ENCODE measurements around the gene DZIP1.

The DZIP1 gene

DNA sequence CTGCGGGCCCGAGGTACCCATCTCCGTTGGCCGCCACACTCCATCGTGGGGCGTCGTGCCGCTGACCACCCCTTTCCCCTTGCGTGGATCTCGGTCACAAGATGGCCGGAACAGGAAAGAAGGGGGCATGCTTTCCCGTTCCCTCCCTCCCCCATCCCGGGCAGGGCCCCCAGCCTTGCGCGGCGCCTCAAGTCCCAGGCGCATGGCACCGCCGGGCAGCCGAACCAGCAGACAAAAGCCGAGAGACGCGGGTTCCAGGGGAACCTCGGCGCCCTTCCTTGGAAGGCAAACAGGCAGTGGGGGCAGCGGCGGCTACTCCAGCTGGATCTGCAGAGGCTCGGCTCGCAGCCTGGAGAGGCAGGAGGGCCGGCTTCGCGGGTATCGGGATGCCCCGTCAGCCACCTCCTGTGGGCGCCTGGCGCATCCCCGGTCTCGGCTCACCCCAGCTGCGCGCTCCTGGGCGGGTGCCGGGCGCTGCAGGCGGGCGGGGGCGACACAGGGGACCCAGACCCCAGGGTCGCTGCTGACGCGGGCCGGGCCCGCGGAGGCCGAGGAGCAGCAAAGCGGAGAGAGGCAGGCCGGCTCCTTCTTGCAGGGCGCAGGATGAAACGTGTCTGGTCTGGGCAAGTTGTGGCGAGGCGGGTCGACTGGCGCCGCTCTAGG, 439 bp downstream of the DZIP1 start:
- DNase-seq (ENCODE audit: low spot score): no peak

DNA sequence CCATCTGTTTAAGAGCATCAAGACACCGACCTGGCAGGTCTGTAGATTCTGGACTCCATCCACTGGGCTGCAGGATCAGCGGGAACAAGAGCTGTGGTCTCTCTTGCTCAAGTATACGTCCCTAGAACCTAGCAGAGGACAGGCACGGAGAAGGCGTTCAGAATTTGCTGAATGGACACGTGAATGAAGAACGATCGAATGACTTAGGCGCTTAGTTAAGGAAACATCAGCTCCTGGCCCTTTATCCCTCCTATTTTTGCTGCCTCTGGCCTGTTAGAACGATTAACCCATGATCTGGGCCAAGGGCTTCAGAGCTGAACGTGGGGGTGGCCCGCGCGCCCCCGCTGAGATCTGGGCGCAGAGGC, 953 bp downstream of the DZIP1 start:
- no peak for DNase-seq (ENCODE audit: low spot score)

DNA sequence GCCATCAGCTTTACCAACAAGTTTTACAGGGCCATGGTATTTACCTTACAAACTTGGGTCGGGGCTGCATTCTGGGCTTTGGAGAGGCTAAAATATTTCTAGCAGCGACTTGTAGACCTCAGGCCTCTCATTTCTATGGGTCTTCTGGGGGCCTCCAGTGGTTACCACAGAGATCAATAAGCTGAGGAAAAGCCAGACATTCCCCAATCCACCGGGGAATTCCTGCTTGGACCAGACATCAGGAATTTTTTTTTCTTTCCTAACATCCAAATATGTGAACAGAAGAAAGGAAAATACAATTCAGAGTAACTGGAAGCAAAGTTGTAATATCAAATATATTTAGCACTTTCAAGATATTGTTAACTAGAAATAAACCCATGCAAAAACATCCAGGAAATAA, 1.5 kb downstream of the DZIP1 start:
- DNase-seq (ENCODE audit: low spot score): no peak

DNA sequence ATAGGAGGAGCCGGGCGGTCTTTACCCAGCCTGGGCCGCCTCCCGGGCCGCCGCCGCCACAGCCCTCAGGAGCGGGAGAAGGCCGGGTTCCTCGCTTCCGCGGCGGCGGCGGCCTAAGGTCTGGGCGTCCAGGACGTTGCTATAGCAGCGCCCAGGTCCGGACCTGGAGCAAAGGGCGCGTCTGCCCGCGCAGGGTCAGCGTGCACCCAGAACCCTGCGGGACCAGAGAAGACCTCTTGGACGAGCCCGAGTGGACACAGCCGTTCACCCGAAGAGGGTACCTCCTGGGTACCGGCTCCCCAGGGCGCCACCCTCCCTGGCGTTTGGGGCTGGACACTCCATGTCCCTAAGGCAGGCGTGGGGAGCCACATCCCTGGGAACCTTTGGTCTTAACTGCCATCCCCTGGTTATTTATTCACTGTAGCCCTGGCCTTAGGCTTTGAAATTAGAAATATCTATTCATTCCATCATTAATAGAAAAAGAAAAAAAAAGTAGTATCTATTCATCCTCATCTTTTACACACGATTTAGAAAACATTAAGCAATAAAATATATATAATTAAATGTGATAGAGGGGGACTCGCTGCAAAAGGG, 2.4 kb downstream of the DZIP1 start:
- DNase-seq (ENCODE audit: low spot score): no peak

DNA sequence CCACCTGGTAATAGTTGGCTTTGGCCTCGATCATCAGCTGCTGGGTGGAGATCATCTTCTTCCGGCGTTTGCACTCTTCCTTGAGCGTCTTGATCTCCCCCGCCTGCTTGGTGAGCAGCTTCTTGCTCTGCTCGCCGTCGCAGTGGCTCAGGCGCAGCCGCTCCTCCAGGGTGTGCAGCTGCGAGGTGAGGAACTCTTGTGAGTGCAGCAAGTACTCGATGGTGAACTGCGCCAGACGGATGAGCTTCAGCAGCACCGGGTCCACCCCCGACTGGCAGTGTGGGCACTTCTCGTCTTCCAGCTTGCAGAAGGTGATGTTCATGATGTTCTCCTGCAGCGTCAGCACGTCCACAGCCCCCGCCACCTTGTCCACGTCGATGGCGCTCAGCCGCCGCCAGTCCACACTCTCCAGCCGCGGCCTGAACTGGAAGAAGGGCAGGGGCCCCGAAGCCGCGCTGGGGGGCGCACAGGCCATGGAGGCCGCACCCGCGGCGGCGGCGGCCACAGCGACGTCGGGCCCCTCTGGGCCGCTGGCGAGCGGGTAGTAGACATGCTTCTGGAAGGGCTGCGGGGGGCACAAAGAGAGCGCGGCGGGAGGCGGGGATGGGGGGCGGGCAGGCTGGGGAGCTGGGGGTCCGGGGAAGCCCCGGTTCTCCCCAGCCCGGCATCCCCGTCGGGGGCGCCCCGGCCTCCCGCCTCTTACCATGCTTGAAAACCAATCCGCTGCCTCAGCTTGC, 3.0 kb downstream of the DZIP1 start:
- no peak for DNase-seq (ENCODE audit: low spot score)

DNA sequence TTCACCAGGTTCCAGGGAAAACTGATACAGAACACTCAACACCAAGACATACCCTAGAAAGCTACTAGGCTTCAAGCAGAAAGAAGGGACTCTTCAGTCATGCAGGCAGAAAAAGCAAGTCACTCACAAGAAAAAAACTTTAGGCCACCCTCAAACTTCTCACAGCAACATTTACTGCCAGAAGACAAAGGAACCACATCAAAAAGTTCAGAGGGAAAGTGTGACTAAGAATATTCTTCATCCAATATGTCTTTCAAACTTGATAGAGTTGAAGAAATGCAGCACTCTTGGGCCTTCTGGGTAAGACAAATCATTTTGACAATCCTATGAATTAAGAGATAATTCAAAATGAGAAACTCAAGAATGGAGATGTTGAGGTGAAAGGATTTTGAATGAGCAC, 7.7 kb downstream of the DZIP1 start:
- DNase-seq (ENCODE audit: low spot score): no peak

DNA sequence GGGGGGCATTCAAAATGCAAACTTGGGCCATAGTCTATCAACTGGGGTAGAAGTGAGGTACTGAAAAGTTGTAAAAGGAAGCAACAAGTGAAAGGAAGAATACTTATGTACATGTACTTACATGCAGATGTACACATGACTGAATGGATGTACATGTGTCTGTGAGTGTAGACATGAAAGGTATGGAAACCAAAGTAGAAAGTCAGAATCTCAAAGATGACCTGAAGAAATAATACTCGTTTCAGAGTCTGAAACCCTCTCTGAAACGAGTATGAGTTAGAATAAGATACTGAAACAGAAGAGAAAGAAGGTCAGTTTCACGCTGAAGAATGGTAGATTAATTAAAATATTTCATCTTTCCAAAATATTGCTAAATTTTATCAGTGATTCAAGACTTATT, 13.9 kb downstream of the DZIP1 start:
- no peak for DNase-seq (ENCODE audit: low spot score)

DNA sequence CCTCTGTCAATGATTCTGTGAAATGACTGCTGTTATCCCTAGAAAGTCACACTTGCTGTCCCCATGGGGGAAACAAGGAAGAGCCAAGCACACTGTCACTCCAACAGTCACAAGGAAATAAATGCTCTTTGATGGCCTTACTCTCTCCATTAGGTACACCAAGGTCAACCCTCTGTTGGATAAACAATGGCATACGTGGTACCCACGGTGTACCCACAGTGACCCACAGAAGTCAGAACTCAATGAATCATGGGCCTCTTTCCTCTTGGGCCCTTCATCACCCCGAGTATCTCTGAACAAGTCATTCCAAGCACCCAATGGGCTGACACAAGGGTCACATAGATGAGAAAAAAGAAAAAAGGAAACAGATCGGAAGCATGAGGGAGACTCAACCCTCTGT, 15.4 kb downstream of the DZIP1 start:
- no peak for DNase-seq (ENCODE audit: low spot score)

DNA sequence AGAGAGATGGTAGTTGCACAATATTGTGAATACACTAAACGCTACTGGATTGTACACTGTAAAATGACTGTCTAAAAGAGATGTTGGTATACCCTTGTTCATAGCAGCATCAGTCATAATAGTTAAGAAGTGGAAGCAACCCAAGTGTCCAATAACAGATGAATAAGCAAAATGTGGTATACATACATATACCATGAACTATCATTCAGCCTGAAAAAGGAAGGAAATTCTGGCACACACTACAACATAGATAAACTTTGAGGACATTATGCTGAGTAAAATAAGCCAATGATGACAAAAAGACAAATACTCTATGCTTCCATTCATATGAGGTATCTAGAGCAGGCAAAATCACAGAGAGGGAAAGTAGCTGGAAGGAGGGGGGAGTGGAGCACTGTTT, 16.0 kb downstream of the DZIP1 start:
- DNase-seq (ENCODE audit: low spot score): no peak

DNA sequence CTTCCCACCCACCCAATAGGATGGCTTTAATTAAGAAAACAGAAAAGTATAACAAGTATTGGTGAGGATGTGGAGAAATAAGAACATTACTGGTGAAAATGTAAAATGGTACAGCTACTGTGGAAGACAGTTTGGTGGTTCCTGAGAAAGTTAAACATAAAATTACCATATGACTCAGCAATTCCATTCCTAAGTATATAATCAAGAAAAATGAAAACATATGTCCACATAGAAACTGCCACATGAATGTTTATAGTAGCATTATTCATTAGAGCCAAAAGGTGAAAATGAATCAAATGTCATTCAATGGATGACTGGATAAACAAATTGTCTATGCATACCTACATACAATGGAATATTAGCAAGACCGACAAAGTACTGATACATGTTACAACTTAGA, 16.9 kb downstream of the DZIP1 start:
- DNase-seq (ENCODE audit: low spot score): no peak

DNA sequence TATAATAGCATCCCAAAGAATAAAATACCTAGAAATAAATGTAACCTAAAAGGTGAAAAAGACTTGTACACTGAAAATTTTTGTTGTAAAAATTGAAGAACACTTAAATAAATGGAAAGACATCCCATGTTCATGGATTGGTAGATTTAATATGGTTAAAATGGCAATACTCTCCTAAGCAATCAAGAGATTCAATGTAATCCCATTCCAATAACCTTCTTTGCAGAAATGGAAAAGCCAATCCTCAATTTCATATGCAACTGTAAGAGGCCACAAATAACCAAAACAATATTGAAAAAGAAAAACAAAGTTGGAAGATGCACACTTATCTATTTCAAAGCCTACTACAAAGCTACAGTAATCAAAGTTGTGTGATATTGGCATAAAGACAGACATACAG, 17.7 kb downstream of the DZIP1 start:
- no peak for DNase-seq (ENCODE audit: low spot score)

DNA sequence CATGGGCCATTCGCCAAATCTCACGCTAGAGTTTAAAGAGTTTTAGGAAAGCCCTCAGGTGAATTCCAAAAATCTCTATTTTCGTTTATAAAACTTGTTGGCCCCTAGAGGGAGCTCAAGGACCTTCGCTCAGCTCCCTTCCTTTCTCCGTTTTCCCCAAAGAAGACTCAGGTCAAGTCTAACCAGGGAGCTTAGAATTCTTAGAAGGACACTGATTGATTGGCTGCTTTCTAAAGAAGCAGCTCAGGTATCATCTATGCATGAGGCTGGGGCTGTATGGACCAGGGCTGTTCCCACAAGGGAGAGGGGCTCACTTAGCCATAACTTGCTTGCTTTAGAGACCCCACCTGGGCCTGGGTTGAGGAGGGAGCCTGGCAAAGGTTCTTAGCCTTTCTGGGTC, 20.5 kb downstream of the DZIP1 start:
- peak; percentile 70 for DNase-seq (ENCODE audit: low spot score)

DNA sequence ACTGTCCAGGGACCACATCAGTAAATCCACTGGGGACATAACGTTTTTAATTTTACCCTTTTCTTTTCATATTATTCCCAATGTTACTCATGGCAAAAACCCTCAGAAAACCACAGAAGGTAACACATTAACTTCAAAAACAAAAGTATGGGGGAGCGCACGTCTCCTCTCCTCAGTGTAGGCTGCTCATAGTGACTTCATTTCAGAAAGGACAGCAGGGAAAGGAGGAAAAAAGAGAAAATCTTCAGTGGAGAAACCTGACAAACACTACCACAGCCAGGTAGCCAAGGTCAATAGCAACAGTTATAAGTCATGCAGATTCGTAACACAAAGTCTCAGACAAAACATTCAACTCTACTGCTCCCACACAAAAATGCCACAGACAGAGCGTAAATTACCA, 21.4 kb downstream of the DZIP1 start:
- DNase-seq (ENCODE audit: low spot score): no peak

DNA sequence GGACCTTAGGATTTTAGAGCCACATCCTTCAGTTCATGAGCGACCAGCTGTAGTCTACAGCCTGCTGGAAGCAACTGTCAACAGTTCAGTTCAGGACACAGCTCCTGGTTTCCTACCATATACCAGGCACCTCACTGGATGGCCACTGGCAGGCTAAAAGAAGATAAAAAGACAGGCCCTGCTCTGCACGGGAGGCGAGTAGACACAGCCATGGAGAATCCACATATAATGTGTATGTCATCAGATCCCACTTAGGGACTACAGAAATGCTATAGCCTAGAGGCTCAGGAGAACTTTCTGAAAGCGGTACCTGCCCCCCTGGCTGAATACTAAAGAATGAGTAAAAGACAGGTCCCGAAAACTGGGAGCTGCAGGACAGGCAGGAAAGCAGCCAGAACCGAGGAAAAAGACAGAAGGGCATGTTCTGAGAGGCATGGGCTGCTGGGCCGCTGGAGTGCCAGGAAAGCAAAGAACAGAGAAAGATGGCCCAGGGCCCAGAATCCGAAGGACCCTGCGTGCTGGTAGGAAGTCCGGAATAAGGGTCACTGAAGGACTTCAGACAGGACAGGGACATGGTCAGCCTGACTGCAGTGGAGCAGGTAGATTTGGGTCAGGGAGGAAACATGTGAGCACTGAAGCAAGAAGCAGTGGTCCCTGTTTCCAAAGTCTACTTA, 23.5 kb downstream of the DZIP1 start:
- no peak for DNase-seq (ENCODE audit: low spot score)

DNA sequence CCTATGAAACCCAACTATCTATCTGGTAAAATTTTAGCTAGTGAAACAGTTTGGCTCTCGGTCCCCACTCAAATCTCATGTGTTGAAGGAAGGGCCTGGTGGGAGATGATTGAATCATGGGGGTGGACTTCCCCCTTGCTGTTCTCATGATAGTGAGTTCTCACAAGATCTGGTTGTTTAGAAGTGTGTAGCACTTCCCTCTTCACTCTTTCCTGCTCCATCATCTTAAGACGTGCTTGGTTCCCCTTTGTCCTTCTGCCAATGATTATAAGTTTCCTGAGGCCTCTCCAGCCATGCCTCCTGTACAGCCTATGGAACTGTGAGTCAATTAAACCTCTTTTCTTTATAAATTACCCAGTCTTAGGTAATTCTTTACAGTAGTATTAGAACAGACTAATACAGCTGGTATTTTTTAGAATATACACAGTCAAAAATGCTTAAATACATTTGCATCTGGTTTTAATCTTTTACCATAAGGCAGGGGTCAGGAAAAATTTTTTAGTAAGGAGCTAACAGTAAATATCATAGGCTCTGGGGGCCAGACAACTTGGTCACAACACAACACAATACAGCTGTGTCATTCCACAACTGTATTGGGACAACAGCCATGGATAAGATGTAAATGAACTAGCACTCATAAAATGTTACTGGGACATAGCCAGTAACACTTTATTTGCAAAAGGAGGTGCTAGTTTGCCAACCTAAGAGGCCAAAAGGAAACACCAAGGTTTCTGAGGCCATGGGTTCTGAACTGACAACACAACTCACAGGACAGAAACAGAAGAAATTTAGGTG, 24.3 kb downstream of the DZIP1 start:
- DNase-seq (ENCODE audit: low spot score): no peak

DNA sequence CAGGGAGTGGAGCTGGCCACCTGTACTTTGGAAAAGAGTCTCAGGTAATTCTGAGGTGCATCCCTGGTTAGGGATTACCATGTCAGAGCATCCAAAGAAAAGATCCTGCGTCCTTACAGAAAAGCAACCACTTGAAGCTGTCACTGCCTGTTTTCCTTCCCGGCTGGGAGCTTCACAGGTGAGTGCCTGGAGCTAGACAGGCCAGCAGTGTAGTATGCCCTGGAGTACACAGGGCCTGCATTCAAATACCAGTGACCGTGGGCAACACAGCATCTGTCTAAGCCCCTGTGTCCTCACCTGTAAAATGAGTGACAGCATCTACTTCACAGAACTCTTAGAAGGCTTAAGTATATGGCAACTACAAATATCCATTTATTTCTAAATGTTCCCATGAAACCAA, 29.0 kb downstream of the DZIP1 start:
- no peak for DNase-seq (ENCODE audit: low spot score)

DNA sequence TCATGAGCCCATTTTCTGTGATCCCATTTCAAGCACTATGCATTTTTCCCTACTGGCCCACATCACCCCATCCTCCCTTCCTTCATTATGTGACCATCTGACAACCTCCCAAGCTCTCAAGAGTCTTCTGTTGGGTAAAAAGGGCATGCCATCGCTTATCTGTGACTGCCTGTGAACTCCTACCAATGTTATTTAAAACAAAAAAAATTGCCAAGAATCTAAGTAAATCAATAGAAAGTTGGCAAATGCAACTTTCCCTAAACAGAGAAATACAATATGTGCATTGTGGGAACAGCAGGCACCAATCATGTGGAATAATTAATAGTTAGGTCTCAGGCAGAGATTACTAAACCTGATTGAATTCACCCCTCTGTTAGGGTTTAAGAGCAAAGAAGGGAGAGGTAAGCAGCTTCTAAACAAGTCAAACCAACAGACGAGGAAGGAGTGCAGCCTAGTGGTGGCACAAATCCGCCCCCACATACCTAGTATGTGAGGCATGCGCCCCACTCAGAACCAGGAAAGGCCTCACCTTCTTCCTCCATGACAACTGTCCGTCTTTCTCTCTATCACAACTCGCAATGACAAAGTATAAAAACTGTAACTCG, 29.8 kb downstream of the DZIP1 start:
- DNase-seq (ENCODE audit: low spot score): no peak

DNA sequence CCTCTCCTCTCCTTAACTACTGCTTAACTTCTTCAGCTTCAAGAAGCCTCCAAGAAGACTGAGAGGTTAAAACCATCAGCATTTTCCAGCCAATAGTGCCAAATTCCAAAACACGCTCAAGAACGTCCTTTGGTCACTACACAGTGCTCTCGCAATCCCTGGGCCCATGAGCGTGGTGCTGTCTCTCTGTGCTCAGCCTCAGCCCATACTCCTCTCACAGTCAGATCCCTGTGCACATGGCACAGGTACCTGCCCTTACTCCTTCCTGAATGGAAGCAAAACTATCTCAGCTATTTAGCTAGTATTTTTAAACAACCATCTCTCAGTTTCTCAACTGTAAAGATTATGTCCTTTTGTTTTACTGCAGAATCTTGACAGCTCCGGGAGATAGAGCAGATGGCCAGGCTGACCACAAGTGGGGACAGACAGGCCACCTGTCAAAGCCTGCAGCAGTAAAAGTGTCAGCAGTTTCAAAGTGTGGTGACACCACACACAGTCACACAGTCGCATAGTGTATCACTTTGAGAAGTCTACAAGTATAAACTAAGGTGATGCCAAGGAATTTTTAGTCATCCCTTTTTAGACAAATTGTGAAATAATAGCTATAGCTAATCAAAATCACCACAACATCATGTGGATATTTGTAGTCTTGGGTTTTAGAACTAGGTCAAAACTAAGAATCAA, 35.7 kb downstream of the DZIP1 start:
- DNase-seq (ENCODE audit: low spot score): no peak

DNA sequence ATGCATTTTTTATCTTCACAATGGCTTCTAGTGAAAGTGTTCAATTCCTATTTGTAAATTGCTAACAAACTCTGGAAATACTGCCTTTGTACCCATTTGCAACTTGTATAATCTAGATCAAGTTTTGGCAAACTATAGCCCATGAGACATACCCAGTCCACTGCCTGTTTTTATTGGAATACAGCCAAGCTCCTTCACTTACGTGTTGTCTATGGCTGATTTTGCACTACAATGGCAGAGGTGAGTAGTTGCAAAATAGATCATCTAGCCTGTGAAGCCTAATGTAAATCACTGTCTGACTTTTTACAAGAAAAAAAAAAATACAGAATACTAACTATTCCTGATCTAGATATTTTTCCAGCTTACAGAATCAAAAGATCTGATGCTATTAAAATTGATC, 37.1 kb downstream of the DZIP1 start:
- DNase-seq (ENCODE audit: low spot score): no peak

DNA sequence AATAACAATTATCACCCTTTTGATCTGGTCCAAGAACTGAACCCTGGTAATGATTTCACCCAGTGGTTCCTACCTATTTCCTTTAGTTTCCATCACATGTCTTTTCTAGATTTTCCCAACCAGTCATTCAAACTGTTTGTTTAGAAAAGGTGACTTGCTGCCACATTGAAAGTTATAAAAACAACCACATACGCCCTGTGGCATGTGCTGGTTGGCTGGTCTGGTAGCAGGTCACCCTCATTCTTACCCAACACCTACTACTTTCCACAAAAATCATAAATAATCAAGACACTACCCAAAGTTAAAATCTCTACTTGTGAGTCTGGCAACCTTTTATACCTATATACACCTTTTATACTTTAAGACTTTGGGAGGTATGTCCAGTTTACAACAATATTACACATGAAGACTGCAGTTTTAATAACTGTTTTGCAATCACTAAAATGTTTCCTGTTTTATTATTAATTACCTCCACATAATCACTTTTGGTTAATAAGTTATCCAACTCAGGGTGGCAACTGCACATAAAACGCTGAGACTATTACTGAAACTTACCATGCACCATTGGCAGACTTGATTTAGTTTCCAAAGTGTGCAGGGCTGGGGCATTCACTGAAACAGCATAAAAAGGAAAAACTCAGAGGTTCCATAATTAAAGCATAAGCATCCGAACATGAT, 38.9 kb downstream of the DZIP1 start:
- DNase-seq (ENCODE audit: low spot score): no peak

DNA sequence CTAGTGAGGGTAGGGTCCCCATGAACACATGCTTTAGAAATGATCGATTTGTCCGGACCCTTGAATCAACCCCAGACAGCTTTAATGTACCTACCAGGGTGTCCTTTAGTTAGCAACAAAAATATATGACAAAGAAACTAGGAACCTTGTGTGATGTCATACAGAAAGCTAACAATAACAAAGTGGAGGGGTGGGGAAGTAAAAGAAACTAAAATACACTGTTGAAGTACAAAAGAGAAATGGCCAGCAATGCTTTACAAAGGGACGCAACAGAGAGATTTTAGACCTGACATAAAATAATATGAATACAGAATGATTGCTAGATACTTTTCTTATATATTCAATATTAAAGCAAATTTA, 40.0 kb downstream of the DZIP1 start:
- no peak for DNase-seq (ENCODE audit: low spot score)
